HL-60/S4 treated with phorbol 12-myristate 13-acetate at 8.2 ng/mL for 4 days and 3 days (cell line): ENCODE results near the gene SERTAD1.
"Not testable (repeated sequence)": the region's sequence is repeated elsewhere in the genome, so short reads cannot be mapped to it uniquely, and the experiment has no call there.

Experiments
- in situ Hi-C: fragments of 300-500 bp; cut with MboI; formaldehyde crosslinking; loops from 2 replicates; pipeline ENCODE4 v1.15.0; 2022; ENCODE audit warnings: low sequenced_read_pairs

Gene SERTAD1

DNA sequence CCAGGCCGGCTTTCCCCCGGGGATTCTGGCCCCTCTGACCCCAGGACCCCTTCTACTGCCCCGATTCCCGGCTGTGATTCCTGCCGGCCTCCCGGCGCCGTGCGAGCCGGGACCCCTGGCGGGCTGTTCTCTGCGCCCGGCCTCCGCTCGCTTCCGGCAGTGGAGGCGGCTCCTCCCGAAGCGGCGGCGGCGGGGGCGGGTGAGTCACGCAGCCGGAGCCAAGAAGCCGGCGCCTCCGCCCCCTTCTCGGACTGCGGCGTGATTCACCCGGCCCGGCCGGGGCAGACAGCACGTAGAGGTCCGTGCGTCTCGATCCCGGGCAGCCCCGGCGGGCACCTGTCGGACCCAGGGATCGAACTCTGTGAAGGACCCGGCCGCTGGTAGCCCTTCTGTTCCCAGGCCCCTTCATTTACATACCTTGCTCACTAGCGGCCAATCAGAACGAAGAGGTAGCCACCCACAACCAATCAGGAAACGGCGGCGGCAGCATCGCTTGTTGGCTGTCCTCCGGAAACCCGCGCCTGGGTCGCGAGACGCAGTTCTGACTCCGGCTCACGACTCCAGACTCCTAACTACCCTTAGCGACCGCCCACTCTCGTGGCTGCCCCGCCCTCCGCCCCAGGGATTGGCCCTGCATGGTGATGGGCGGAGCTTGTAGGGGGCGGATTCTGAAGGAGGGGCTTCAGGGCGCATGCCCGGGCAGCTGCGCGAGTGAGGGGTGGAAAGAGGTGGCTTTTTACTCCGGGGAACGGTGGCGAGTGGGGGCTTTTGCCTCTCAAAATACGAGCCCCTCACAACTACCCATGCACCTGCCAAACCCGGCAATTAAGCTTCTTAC, at the start of gene SERTAD1:
Gene SERTAD1 (minus strand): TSS at position 543 of the 838 bp plus-strand sequence. CDS start 2,446 bp downstream, outside the sequence.
- in situ Hi-C loops = no loop called here

- in situ Hi-C loops = no loop called here
Observed at GRCh38 chr19:40474737-40475136, 48.9 kb upstream of the SERTAD1 start.

DNA sequence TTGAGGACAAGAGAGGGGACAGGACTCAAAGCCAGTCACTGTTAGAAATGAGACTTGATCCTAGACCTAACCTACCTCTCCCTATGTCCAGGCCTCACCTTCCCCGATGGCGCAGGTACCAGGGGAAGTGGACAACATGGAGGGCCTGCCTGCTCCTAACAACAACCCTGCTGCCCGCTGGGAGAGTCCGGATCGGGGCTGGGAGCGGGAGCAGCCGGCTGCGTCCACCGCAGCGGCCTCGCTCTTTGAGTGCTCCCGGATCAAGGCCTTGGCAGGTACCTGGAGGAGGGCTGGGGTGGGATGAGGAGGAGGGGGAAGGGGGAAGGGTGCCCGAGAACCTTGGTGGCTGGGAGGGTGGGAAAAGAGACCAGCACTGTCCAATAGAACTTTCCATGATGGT, 46.7 kb upstream of the SERTAD1 start:
- in situ Hi-C loops = no loop called here

DNA sequence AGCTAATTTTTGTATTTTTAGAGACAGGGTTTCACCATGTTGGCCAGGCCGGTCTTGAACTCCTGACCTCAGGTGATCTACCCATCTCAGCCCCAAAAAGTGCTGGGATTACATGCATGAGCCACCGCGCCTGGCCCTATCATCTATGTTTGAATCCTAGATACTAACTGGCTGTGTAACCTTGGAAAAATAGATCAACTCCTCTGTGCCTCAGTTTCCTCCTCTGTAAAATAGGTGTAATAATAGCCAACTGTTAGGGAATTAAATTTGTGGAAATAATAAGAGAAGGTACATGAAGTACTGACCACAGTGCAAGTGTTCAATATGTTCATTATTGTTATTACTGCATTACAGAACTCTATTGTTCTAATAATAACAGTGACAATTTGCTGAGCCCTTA, 45.3 kb upstream of the SERTAD1 start:
- in situ Hi-C loops = no loop called here

DNA sequence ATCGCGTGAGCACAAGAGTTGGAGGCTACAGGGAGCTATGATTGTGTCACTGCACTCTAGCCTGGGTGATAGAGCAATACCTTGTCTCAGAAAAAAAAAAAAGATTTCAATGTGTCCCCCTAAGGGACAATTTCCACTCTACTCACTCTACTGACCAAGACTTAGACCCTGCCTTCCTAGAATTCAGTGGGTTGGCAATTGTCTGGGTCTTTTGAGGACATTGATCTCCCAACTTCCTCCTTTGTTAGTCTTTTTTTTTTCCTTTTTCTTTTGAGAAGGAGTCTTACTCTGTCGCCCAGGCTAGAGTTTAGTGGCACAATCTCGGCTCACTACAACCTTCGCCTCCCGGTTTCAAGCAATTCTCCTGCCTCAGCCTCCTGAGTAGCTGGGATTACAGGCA, 43.2 kb upstream of the SERTAD1 start:
- in situ Hi-C loops = no loop called here

DNA sequence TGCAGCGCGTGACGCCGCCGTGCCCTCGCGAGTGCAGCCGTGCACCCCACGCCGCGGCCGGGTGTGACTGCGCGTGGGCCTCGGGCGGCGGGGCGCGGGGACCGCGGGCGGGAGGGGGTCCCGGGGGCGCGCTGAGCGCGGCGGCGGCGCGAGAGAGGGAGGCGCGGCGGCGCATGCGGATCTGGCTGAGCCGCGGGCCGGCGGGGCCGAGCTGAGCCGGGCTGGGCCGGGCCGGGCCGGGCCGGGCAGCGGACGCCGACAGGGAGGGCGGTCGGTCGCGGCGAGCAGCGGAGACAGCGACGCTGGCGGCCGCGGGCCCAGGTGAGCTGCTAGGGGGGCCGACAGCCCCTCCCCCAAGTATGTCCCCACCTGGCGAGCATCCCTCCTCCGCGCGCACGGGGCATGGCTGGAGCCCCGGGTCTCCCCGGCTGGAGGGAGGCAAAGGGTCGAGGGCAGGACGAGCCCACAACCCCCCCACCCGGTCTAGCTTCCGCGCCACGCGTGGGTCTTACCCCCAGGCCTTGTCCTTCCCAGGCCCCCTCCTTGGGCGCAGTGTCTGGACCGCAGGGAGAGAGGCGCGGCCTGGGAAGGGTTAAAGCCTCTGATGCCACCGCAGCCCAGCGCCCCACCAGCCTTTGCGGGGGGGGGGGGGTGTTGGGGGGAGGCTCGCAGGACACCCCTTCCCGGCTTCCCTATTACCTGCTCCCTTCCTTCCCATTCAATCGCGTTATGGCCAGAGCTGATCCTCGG, 41.4 kb upstream of the SERTAD1 start, which contains the start of gene SPTBN4:
Gene SPTBN4 (plus strand): TSS at position 17 of the 750 bp plus-strand sequence. CDS start 5,621 bp downstream, outside the sequence.
- in situ Hi-C loops = no loop called here

DNA sequence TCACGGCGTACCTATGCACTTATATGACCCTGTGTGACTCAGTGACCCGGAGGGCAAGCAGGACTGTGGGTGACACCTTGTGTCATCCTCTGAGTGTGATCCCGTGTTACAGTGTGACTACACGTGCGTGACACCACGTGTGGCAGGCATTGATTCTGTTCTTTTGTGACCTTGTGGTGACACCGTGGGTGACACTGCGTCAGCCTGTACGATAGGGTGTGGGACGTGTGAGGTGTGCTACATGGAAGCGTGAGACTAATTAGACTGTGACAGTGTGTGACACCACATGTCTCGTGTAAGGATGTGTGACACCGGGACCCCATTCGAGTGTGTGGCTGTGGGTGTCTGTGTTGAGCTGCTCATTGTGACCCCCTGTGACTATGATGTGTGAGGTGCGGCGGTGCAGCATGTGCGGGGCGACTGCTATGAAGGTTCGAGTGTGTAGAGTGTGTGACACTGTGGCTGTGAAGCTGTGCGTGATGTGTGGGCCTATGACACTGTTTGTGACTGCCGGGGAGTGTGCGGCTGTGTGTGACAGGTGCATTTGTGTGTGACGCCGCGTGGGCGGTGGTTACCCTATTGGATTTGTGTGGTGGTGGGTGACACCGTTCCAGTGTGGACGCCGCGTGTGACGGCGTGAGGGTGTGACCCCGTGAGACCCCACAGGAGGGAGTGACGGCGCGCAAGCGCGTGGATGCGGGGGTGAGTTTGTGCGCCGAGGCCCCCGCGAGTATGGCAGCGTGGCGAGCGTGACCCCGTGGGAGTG, 40.6 kb upstream of the SERTAD1 start:
- in situ Hi-C loops = no loop called here

GRCh38 chr19:40465557-40466218, 39.9 kb upstream of the SERTAD1 start, which contains the start of gene BLVRB:
Gene BLVRB, minus strand, starts transcription at chr19:40465745. Its CDS starts 57 bp downstream, at chr19:40465688.
- in situ Hi-C loops = no loop called here

DNA sequence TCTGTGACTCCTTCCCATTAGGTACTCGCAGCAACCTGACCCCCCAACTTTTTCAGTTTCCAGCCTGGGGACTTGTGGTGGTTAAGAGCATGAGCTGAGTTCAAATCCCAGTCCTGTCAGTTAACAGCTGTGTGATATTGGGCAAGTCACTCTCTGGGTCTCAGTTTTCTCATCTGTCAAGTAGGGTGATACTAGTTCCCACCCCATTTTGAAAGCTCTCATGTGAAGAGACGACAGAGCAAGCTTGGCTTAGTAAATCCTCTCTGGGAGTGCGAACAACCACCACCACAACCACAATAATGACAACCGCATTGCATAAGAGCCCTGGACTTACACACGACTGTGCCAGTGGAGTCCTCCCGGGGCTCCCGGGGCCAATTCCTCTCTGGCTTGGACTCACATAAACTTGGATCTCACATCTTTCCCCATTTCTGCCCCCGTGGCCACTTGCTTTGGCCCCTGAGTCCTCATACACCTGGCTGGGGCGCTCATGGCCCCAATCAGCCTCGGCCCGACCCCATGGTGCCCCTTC, 39.3 kb upstream of the SERTAD1 start:
- in situ Hi-C loops = no loop called here

- in situ Hi-C loops = no loop called here
Observed at GRCh38 chr19:40464059-40465024, 38.5 kb upstream of the SERTAD1 start.

DNA sequence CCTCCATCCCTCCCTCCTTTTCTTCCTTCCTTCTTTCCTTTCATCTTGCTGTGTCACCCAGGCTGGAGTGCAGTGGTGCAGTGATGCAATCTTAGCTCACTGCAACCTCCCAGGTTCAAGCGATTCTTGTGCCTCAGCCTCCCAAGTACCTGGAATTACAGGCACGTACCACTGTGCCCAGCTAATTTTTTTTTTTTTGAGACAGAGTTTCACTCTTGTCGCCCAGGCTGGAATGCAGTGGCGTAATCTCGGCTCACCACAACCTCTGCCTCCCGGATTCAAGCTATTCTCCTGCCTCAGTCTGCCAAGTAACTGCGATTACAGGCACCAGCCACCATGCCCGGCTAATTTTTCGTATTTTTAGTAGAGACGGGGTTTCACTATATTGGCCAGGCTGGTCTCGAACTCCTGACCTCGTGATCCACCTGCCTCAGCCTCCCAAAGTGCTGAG, 37.8 kb upstream of the SERTAD1 start:
- in situ Hi-C loops = not testable (repeated sequence)

- in situ Hi-C loops = no loop called here
Observed at GRCh38 chr19:40461669-40462221, 36.0 kb upstream of the SERTAD1 start.

DNA sequence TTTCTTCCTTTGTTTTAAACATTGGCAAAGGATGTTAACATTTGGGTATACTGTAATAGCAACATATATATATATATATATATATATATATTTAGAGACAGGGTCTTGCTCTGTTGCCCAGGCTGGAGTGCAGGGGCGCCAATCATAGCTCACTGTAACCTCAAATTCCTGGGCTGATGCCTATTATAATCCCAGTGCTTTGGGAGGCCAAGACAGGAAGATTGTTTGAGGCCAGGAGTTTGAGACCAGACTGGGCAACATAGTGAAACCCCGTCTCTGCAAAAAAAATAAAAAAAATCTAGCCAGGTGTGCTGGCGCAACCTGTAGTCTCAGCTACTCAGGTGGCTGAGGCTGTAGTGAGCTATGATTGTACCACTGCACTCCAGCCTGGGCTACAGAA, 34.4 kb upstream of the SERTAD1 start:
- in situ Hi-C loops = no loop called here

- in situ Hi-C loops = no loop called here
Observed at GRCh38 chr19:40458597-40458974, 32.8 kb upstream of the SERTAD1 start.

DNA sequence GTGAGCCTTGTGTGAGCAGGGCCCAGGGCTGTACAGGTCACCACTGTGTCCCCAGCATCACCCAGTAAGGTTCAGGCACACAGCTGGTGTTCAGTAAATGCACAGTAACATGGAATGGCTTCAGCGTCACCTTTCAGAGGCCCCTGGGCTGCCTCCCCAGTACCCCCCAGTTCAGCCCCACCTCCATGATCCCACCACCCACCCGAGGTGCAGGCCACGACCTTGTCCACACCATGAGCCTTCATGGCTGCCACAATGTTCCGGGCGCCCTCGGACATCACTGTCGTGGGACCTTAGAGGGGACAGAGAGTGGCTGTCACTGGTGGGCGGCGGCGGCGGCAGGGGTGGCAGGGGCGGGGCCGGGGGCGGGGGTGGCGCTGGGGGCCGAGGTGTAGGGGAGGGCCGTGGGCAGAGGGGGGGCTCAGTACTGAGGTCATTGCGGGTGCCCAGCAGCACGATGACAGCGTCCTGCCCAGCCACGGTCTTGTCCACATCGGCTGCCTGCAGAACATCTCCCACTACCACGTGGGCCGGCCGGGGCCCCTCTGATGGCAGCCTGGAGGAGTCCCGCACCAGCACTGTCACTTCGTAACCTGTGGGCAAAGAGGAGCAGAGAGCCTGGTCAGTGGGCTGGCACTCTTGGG, 32.3 kb upstream of the SERTAD1 start:
- in situ Hi-C loops = no loop called here

- in situ Hi-C loops = no loop called here
Observed at GRCh38 chr19:40457048-40457447, 31.3 kb upstream of the SERTAD1 start.

DNA sequence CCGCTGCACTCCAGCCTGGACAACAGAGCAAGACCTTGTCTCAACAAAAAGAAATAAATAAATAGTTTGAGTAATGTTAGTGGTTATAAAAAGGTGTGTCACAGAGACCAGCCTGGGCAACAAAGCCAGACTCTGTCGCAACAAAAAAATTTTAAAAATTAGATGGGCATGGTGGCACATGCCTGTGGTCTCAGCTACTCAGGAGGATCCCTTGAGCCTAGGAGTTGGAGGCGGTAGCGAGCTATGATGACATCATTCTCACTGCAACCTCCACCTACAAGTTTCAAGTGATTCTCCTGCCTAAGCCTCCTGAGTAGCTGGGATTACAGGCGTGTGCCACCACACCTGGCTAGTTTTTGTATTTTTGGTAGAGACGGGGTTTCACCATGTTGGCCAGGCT, 28.2 kb upstream of the SERTAD1 start:
- in situ Hi-C loops = not testable (repeated sequence)

- in situ Hi-C loops = no loop called here
Observed at GRCh38 chr19:40453151-40453735, 27.5 kb upstream of the SERTAD1 start.
